ENCODE data around the gene TCERG1L. TPM values are rescaled to one million over a fixed set of nuclear protein-coding genes. Genes with fewer than 3 reads are reported as not detected.

Gene TCERG1L
- total RNA-seq, 4 donors from 2014 or later: 0.41 TPM; not detected in 3

DNA sequence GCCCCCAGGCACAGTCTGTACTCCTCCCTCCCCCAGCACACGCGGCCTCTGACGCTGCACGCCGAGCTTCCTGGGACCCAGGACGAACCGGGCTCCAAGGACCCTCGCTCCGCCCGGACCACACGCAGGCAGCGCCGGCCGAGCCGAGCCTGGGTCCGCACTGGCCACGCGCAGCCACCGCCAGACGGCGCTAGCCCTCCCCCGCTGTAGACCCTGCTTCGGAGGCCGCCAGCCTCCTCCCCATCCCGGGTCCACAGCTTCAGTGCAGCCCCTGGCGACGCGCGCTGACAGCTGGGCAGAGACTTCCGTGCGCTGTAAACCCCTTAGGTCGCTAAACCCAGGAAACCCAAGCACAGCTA lies 936 bp upstream of the TCERG1L start:
- peaks cover 0 to 8% of the 10 kb centered on the region in 2 donors for H3K4me1 ChIP-seq
- DNase-seq: no peak
- TF ChIP-seq CTCF (IDR thresholded peaks at IDR 0.05) (peak in 1 of 4 experiments; percentile 8), POLR2A (IDR thresholded peaks at IDR 0.05) (no peak)
- peak overlapping the region in 1 of 2 donors; percentile 27 for H3K4me3 ChIP-seq
- no peaks in the 10 kb centered on the region for H3K36me3 ChIP-seq
- intact Hi-C loops (cut with DNase I; ENCODE audit: low total_unique reads): no loop called here
- H3K9me3 ChIP-seq: no peaks in the 10 kb centered on the region
- H3K27me3 ChIP-seq: peaks cover 0 to 31% of the 10 kb centered on the region in 2 donors
- H3K27ac ChIP-seq: no peak overlapping the region

- TF ChIP-seq POLR2A (IDR thresholded peaks at IDR 0.05) (no peak), CTCF (IDR thresholded peaks at IDR 0.05) (no peak)
- Histone ChIP-seq H3K27me3 (peaks cover 0 to 33% of the 10 kb centered on the region in 2 donors), H3K9me3 (no peaks in the 10 kb centered on the region), H3K4me3 (peak overlapping the region in 1 of 2 donors; percentile 29), H3K27ac (no peak overlapping the region), H3K4me1 (peaks cover 0 to 8% of the 10 kb centered on the region in 2 donors), H3K36me3 (no peaks in the 10 kb centered on the region)
- DNase-seq: no peak
- intact Hi-C loops (cut with DNase I; ENCODE audit: low total_unique reads): no loop called here
Measured at GRCh38 chr10:131311402-131311660, 190 bp downstream of the TCERG1L start.

GRCh38 chr10:131310551-131311401 lies 745 bp downstream of the TCERG1L start:
- intact Hi-C loops (cut with DNase I; ENCODE audit: low total_unique reads): no loop called here
- TF ChIP-seq CTCF (IDR thresholded peaks at IDR 0.05) (no peak), POLR2A (IDR thresholded peaks at IDR 0.05) (no peak)
- Histone ChIP-seq H3K4me3 (peak overlapping the region in 1 of 2 donors; percentile 29), H3K4me1 (peaks cover 0 to 8% of the 10 kb centered on the region in 2 donors), H3K27ac (no peak overlapping the region), H3K9me3 (no peaks in the 10 kb centered on the region), H3K27me3 (peaks cover 0 to 34% of the 10 kb centered on the region in 2 donors), H3K36me3 (no peaks in the 10 kb centered on the region)
- DNase-seq: no peak

DNA sequence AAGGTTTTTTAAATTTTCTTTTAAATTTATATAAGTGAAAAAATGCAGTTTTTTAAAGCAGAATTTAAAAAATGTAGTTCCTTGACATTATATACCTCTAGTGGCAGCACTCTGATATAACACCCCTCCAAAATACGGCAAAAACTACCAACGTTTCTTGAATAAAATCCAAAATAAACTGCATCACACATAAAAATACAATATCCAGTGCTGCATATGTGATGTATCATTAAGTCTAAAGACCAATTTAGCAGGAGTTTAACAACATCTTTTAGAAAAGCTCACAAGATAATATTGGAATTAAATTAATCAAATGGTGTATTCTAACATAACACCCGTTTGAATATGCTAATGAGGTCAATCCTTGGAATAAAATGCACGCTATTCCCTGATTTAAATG lies 1.4 kb downstream of the TCERG1L start:
- TF ChIP-seq POLR2A (IDR thresholded peaks at IDR 0.05) (no peak), CTCF (IDR thresholded peaks at IDR 0.05) (no peak)
- Histone ChIP-seq H3K4me1 (peaks cover 0 to 8% of the 10 kb centered on the region in 2 donors), H3K27ac (no peak overlapping the region), H3K9me3 (no peaks in the 10 kb centered on the region), H3K4me3 (no peak overlapping the region), H3K36me3 (no peaks in the 10 kb centered on the region), H3K27me3 (peaks cover 0 to 34% of the 10 kb centered on the region in 2 donors)
- intact Hi-C loops (cut with DNase I; ENCODE audit: low total_unique reads): no loop called here
- no peak for DNase-seq

DNA sequence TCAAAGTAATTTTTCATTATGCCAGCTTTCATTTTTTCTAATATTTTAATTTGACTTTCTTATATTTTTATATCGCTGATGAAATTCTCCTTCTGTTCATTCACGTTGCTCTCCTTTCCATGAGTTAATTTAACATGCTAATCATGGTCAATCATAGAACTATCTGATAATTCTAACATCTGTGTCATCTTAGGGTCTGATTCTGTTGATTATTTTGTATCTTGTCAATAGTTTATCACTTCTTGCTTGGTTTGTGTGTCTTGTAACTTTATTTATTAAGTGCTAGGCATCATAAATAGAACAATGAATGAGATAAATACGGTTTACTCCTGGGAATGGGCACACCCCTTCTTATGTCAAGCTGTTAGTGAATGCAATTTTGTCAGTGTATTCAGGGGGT lies 11.0 kb downstream of the TCERG1L start:
- Histone ChIP-seq H3K4me3 (no peak overlapping the region), H3K36me3 (no peaks in the 10 kb centered on the region), H3K27me3 (peaks cover 0 to 5% of the 10 kb centered on the region in 2 donors), H3K9me3 (peaks cover 3 to 5% of the 10 kb centered on the region in 2 donors), H3K27ac (no peak overlapping the region), H3K4me1 (no peaks in the 10 kb centered on the region)
- intact Hi-C loops (cut with DNase I; ENCODE audit: low total_unique reads): no loop called here
- no peak for DNase-seq
- TF ChIP-seq CTCF (IDR thresholded peaks at IDR 0.05) (no peak), POLR2A (IDR thresholded peaks at IDR 0.05) (no peak)
